NCI-H2196 treated with DMSO at 0.1 percent for 48 hours (cell line): ENCODE results near the gene UBE2S.

Experiments
- DNase-seq: peaks from one replicate; lab custom pipeline; 2025; ENCODE audit not compliant: unreplicated experiment; lab: John Stamatoyannopoulos, UW

UBE2S gene

GRCh38 chr19:55384920-55385723, 22.5 kb downstream of the UBE2S start:
- peak; percentile 87 for DNase-seq

DNA sequence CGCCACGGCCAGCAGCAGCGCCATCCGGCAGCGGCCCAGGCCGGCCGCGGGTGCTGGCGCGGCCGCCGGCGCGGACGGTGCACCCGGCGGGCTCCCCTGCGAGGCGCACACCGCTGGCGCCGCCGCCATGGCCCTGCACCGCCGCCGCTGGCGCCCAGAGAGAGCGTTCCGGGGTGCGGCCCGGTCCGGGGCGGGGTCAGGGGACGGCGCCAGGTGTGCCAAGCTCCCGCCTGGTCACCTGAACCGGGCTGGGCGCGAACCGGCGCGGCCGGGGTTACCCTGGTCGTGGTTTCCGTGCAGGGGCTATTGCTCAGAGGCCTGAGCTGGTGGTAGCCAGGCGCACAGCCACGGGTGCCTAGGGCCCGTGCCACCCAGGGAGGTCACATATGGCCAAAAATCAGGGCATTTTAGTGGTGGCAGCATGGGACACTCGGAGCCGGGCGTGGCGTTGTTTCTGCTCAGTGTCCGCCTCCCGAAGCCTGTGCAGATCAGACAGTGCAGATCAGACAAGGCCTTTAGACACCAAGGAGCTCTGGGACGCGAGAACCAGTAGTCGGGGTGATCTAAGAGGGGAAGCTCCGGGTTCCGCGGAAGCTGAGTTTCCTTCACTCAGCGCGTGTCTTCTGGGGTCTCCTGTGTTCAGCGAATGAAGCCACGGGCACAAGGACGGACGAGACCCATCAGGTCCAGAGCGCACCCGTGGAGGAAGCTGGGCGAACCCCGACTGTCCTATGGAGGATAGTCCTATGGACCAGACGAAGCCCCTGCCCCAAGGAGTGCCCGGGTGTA, 23.3 kb downstream of the UBE2S start, which contains the start of gene TMEM238:
TMEM238 (minus strand) TSS at position 162 of the 789 bp plus-strand sequence; CDS start at position 129, 33 bp downstream.
- DNase-seq, result peak; percentile 22

DNA sequence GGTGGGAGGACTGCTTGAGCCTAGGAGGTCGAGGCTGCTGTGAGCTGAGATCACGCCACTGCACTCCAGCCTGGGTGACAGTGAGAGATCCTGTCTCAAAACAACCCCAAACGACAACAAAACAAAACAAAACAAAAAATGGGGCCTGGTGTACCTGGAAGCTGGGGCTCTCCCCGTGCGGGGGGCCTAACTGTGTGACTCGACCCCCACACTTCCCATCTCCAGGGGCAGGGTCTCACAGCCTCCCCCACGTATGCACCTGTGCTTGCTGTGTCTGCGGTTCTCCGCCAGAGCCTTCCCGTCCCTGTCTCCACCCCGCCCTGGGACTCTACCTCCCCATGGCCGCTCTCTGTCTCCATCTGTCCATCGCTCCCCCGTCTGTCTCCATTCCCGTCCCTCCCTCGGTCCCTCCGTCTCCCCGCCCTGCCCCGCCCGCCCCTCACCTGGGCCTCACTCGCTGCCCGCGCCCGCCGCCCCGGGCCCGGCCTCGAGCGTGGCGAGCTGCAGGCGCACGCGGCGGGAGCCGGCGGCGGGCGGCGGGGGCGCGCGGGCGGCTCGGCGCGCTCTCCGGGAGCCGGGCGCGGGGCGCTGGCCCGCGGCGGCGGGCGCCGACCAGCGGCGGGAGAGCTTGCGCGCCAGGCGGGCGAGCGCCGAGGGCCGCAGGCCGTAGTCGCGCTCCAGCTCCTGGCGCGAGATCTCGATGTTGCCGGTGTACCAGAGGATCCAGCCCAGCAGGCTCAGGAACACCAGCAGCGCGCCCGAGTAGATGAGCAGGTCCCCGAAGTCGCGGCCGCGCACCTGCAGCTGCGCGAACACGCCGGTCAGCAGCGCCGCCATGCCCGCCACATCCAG, 24.1 kb downstream of the UBE2S start:
- peak; percentile 24 for DNase-seq

DNA sequence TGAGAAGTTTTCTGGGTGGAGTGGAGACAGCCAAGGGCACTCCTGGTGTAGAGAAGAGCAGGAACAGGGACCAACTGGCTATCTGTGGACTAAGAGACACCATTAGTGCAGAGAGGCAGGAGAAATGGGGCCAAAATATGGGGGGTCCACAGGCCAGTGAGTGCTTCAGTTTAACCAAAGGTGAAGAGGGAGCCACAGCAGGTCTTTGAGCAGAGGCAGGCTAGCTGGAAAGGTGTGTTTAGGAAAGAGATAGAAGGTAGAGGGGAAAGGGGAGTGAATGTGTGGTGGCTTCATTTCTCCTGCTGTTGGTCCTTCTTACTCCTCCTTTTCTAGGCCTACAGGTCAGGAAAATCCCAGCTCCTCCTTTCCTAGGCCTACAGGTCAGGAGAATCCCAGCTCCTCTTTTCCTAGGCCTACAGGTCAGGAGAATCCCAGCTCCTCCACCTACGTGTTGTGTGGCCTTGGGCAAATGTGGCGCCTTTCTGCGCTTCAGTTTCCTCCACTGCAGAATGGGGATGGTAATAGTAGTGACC, 25.0 kb downstream of the UBE2S start:
- DNase-seq, result no peak

GRCh38 chr19:55382013-55382412, 25.6 kb downstream of the UBE2S start:
- DNase-seq, result no peak

DNA sequence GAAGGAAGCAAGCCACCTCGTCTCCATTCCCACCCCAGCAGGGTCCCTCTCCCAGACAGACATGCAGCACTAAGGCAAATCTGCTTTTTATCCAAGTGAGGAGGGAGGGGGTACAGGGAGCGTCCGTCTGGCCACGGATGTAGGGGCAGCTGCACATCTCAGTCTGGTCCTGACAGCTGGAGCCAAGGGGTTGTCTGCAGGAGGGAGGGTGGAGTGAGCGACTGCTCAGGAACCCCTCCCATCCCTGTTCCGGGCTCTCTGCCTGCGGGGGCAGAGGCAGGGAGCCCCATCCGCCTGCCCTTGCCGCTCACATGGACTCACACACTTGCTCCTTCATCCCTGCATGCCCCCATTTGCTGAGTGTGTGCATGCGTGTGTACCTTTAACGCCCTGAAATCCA, 28.4 kb downstream of the UBE2S start:
- no peak for DNase-seq

DNA sequence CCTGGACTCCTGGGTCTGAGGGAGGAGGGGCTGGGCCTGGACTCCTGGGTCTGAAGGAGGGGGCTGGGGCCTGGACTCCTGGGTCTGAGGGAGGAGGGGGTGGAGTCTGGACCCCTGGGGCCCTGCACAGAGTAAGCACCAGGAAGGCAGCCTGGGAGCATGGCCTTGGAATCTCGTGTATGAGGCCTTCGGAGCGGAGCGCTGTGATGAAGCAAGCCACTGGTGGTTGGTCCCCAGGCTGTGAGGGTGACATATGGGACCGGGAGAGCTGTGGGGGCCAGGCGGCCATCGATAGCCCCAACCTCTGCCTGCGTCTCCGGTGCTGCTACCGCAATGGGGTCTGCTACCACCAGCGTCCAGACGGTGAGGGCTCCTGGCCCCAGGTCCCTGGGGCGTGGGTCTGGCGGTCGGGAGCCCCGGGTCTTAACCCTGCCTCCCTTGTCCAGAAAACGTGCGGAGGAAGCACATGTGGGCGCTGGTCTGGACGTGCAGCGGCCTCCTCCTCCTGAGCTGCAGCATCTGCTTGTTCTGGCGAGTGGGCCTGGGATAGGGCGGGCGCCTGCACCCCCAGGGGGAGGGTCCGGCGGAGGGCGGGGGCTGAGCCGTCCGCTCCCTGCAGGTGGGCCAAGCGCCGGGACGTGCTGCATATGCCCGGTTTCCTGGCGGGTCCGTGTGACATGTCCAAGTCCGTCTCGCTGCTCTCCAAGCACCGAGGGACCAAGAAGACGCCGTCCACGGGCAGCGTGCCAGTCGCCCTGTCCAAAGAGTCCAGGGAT, 30.0 kb downstream of the UBE2S start:
- no peak for DNase-seq

- no peak for DNase-seq
Observed at GRCh38 chr19:55376241-55376933, 31.2 kb downstream of the UBE2S start, which contains the start of gene TMEM190. Gene TMEM190, plus strand, starts transcription at chr19:55376826. Its CDS starts 28 bp downstream, at chr19:55376854.

DNA sequence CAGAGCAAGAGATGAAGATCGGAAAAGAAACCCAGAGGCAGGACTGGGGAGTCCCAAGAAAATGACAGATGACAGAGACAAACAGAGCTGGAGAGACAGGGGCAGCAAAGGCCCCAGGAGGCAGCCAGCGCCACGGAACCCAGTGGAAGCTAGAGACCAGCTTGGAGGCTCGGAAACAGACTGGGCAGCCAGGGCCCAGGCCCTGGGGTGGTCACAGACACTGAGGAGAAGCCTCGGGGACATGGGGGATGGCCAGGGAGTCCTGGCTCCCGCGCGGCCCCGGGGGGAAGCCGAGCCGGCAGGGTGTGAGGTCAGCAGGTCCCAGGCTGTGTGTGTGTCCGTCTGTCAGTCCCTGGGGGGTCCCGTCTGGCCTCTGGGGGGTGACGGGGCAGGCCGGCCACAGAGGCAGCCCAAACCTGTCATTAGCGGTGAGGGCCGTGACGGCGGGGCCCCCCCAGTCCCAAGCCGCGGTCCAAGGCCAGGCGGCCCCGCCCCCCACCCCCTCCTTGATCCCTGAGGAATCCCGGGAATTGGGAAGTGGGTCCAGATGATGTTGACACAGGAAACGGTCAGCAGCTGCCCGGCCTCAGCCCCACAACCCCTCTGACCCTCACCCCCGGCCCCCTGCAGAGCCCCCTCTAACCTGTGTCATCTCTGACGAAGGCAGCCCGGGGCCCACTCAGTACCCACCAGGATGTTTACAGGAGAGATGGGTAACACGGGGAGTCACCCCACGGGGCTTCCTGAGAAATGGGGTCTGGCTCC, 33.4 kb downstream of the UBE2S start:
- no peak for DNase-seq

DNA sequence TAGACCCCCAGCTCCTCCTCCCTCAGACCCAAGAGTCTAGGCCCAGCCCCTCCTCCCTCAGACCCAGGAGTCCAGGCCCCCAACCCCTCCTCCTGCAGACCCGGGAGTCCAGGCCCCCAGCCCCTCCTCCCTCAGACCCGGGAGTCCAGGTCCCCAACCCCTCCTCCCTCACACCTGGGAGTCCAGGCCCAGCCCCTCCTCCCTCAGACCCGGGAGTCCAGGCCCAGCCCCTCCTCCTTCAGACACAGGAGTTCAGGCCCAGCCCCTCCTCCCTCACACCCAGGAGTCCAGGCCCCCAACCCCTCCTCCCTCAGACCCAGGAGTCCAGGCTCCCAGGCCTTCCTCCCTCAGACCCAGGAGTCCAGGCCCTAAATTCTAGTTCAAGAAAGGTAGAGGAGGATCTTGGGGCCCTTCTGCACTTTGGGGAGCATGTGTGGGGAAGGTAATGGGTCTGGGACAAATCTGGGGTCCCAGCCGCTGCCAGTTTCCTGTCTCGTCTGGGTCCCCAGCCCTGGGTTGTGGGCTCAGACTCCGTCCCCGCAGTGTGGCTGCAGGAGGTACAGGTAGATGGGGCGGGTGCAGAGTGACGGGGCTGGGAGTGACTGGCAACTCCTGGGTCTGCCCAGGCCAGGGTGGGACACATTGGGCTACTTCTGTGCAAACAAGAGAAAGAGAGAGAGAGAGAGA, 34.1 kb downstream of the UBE2S start:
- DNase-seq, result no peak

DNA sequence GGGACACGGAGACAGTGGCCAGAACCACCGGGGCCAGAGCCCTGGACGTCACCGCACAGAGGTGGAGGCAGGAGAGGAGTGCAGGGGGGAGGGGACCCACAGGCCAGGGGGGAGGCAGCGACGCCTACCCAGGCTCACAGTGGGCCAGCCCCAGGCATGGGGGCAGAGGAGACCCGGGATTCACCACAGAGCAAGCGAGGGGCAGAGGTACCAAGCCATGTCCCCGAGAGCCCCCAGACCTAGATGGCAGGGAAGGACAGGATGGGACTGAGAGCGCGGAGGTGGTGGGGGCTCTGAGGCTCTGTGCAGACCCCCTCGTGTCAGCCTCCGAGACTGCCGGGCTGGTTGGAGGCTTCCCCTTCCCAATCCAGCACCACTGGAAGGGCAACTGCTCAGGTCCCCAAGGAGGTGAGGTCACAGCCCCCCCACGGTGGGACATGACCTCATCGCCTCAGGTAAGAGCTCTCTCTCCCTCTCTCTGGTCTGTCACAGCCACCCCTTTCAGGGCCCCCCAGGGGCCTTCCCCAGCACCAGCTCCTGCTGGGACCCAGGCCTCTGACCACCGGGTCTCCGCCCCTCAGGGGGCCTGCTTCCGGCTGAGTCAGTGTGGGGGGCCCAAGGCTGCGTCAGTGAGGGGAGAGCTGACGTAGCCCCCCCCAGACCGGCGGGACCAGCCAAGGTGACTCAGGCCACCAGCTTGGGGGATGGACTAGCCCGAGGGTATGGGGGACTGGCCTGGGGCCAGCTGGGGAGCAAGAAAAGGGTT, 35.1 kb downstream of the UBE2S start:
- DNase-seq, result no peak

DNA sequence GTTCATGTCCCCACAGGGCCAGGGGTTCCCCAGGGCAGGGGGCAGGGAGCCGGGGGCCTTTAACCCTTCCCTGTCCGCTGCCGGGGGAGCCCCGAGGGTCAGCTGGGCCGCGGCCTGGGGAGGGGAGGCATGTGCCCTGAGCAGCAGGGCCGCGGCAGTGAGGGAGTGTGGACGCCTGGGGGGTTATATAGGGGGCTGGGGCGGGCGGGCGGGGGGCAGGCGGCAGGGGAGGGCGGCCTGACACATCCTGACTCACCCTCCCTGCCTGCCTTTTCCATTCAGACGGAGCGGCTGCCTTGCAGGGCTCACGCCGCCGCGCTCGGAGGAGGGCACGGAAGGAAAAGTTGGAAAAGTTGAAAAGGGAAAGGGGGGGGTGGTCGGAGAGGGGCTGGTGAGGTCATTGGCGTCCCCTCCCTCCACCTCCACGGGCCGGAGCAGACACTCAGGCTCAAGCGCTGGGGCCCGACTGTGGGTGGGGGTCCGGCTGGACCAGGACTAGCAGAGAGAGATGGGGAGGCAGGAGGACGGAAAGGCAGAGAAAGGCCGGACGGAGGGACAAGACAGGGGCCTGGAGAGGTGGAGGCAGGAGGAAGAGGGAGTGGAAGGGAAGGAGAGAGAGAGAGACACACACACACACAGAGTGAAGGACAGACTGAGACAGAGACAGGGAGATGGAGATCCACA, 37.1 kb downstream of the UBE2S start, which contains the start of gene IL11:
IL11 (minus strand) TSS at position 159 of the 684 bp plus-strand sequence; CDS start at position 6, 153 bp downstream.
- no peak for DNase-seq

- DNase-seq, result peak; percentile 17
Observed at GRCh38 chr19:55369653-55370304, 37.8 kb downstream of the UBE2S start.

- DNase-seq, result no peak
Observed at GRCh38 chr19:55368701-55369563, 38.7 kb downstream of the UBE2S start.

- no peak for DNase-seq
Observed at GRCh38 chr19:55368106-55368505, 39.5 kb downstream of the UBE2S start.
